Stimulated activated CD4-positive, alpha-beta T cell treated with anti-CD3 and anti-CD28 coated beads, Interleukin-4, amount 100 ng/mL, for 48 hours (primary cell): ENCODE data around the gene SHCBP1L.
A peak's percentile ranks its signal among the peaks of the same experiment; 100 is the strongest.
"Not testable (repeated sequence)": the region's sequence is repeated elsewhere in the genome, so short reads cannot be mapped to it uniquely, and the experiment has no call there.

Experiments
- DNase-seq, 2 donors: peaks; one replicate each; pipeline ENCODE4 v3.0.0-alpha.2; 2020; ENCODE audit warnings: low read depth in 2 of 2

Gene SHCBP1L

GRCh38 chr1:182965096-182965495 lies 12.1 kb upstream of the SHCBP1L start:
- DNase-seq, result no peak

GRCh38 chr1:182962554-182963115 lies 9.7 kb upstream of the SHCBP1L start:
- peak in 1 of 2 donors; percentile 18 for DNase-seq

GRCh38 chr1:182960046-182960445 lies 7.1 kb upstream of the SHCBP1L start:
- DNase-seq, result no peak

GRCh38 chr1:182957902-182958395 lies 5.0 kb upstream of the SHCBP1L start:
- no peak for DNase-seq

GRCh38 chr1:182956708-182957365 lies 3.9 kb upstream of the SHCBP1L start:
- no peak for DNase-seq

GRCh38 chr1:182955596-182956588 lies 2.9 kb upstream of the SHCBP1L start:
- no peak for DNase-seq

GRCh38 chr1:182953826-182954225 lies 860 bp upstream of the SHCBP1L start:
- no peak for DNase-seq

- DNase-seq, result not testable (repeated sequence)
Measured at GRCh38 chr1:182943336-182943735, 9.6 kb downstream of the SHCBP1L start.

- DNase-seq, result not testable (repeated sequence)
Measured at GRCh38 chr1:182942145-182942544, 10.8 kb downstream of the SHCBP1L start.

- no peak for DNase-seq
Measured at GRCh38 chr1:182939413-182939812, 13.6 kb downstream of the SHCBP1L start.

GRCh38 chr1:182935716-182936115 lies 17.2 kb downstream of the SHCBP1L start:
- no peak for DNase-seq

- DNase-seq, result no peak
Measured at GRCh38 chr1:182930985-182931384, 22.0 kb downstream of the SHCBP1L start.

- DNase-seq, result no peak
Measured at GRCh38 chr1:182927693-182928433, 25.1 kb downstream of the SHCBP1L start.

GRCh38 chr1:182925661-182926060 lies 27.3 kb downstream of the SHCBP1L start:
- no peak for DNase-seq

- DNase-seq, result no peak
Measured at GRCh38 chr1:182917378-182917777, 35.6 kb downstream of the SHCBP1L start.

- DNase-seq, result no peak
Measured at GRCh38 chr1:182913401-182913800, 39.6 kb downstream of the SHCBP1L start.

GRCh38 chr1:182910143-182910542 lies 42.8 kb downstream of the SHCBP1L start:
- no peak for DNase-seq

GRCh38 chr1:182909578-182909977 lies 43.4 kb downstream of the SHCBP1L start:
- DNase-seq, result no peak

GRCh38 chr1:182905321-182905720 lies 47.6 kb downstream of the SHCBP1L start:
- no peak for DNase-seq

- not testable (repeated sequence) for DNase-seq
Measured at GRCh38 chr1:182901946-182902345, 51.0 kb downstream of the SHCBP1L start.

GRCh38 chr1:182897696-182898095 lies 55.3 kb downstream of the SHCBP1L start:
- no peak for DNase-seq
